DND-41 (cell line): Measurements from ENCODE around the gene ULBP2.
"Not testable (repeated sequence)": the region's sequence is repeated elsewhere in the genome, so short reads cannot be mapped to it uniquely, and the experiment has no call there.

Source experiments
- ATAC-seq: fragments of 200-7000 bp; cut with Tn5 transposase; 3 replicates; pipeline ENCODE4 v1.9.1; 2021; ENCODE audit warnings: low read depth; ENCODE audit not compliant: insufficient read depth
- DNase-seq: peaks from one replicate; pipeline ENCODE4 v3.0.0-alpha.2; 2020
- H2AFZ ChIP-seq: 2 replicates; pipeline ENCODE4 v1.6.0; 2012; ENCODE audit warnings: low read depth, low read length
- H3K27ac ChIP-seq: 2 replicates; pipeline ENCODE4 v1.5.1; 2012; ENCODE audit warnings: low read length, inconsistent platforms
- H3K27me3 ChIP-seq: fragments of 200-600 bp; sonication (generic); 2 replicates; pipeline ENCODE4 v1.6.0; 2012; ENCODE audit warnings: low read length, mild to moderate bottlenecking, inconsistent platforms; ENCODE audit not compliant: insufficient read depth, poor library complexity
- H3K36me3 ChIP-seq: 2 replicates; pipeline ENCODE4 v1.5.1; 2012; ENCODE audit warnings: low read length, inconsistent platforms; ENCODE audit not compliant: insufficient read depth
- H3K4me1 ChIP-seq: 2 replicates; pipeline ENCODE4 v1.5.1; 2012; ENCODE audit warnings: mild to moderate bottlenecking, low read length; ENCODE audit not compliant: insufficient read depth
- H3K4me2 ChIP-seq: 2 replicates; pipeline ENCODE4 v1.6.0; 2012; ENCODE audit warnings: mild to moderate bottlenecking, moderate library complexity, low read length, inconsistent platforms; ENCODE audit not compliant: insufficient read depth
- H3K4me3 ChIP-seq, 2 experiments: fragments of 200-600 bp in 1 of 2; shearing (Covaris generic) in 1 of 2; 2 replicates each; pipeline ENCODE4 v1.5.1; 2012 to 2016; ENCODE audit warnings: inconsistent platforms in 2 of 2, low read length in 2 of 2, mild to moderate bottlenecking in 2 of 2, low read depth in 1 of 2, moderate library complexity in 1 of 2
- H3K79me2 ChIP-seq: 2 replicates; pipeline ENCODE4 v1.6.0; 2012; ENCODE audit warnings: low read length, inconsistent platforms; ENCODE audit not compliant: insufficient read depth
- H3K9ac ChIP-seq: 2 replicates; pipeline ENCODE4 v1.6.0; 2012; ENCODE audit warnings: low read depth, mild to moderate bottlenecking, inconsistent platforms, low read length, moderate library complexity
- H3K9me3 ChIP-seq: 2 replicates; pipeline ENCODE4 v1.5.1; 2012; ENCODE audit warnings: low read length, moderate library complexity, mild to moderate bottlenecking, inconsistent platforms; ENCODE audit not compliant: insufficient read depth, severe bottlenecking
- H4K20me1 ChIP-seq: 2 replicates; pipeline ENCODE4 v1.6.0; 2012; ENCODE audit warnings: low read length; ENCODE audit not compliant: insufficient read depth
- CTCF ChIP-seq: IDR thresholded peaks from 2 replicates; pipeline ENCODE4 v1.5.1; 2012; ENCODE audit warnings: borderline replicate concordance, low read length, moderate library complexity, mild to moderate bottlenecking; ENCODE audit not compliant: poor library complexity, severe bottlenecking; ENCODE audit errors: extremely low read depth
- EZH2 ChIP-seq: IDR thresholded peaks from 3 replicates; pipeline ENCODE4 v1.6.1; 2012; ENCODE audit warnings: borderline replicate concordance, low read depth, mild to moderate bottlenecking, moderate library complexity, low read length, inconsistent platforms; ENCODE audit not compliant: severe bottlenecking

The ULBP2 gene

GRCh38 chr6:149988550-149989346 is 46.9 kb downstream of the ULBP2 start:
- H2AFZ ChIP-seq = no peak overlapping the region
- no peaks in the 10 kb centered on the region for H3K36me3 ChIP-seq
- ATAC-seq = no peak
- H3K4me2 ChIP-seq = no peak overlapping the region
- H3K4me1 ChIP-seq = peaks cover 30% of the 10 kb centered on the region
- no peak for DNase-seq
- TF ChIP-seq EZH2 (no peak), CTCF (no peak)
- no peak overlapping the region for H3K4me3 ChIP-seq
- no peaks in the 10 kb centered on the region for H3K79me2 ChIP-seq
- no peaks in the 10 kb centered on the region for H3K9me3 ChIP-seq
- no peaks in the 10 kb centered on the region for H4K20me1 ChIP-seq
- H3K9ac ChIP-seq = no peak overlapping the region
- H3K27ac ChIP-seq = no peak overlapping the region
- H3K27me3 ChIP-seq = peaks cover 59% of the 10 kb centered on the region

DNA sequence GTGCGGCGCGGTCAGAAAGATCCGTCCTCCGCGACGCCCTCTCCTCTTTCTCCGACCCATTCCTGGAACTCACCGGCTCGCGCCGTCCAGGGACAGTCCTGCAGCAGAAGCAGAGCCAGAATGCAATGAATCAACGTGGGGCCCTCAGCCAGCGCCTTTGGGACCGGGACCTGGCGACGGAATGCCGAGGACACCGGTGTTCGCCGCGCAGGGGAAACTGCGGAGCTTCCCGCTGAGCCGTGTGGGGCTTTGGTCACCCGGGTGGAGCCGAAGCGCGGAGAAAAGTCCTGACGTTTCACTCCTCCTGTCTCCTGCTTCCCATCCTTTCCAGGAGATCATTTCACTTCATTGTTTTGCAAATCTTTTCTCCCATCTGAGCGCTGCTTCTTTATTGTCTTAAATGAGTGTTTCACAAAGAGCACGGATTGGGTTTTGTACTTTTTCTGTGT is 48.4 kb downstream of the ULBP2 start:
- Histone ChIP-seq H2AFZ (peak overlapping the region; percentile 79), H3K4me3 (peak overlapping the region; percentile 8 to 66; a peak in 3 of 4 replicates), H3K36me3 (no peaks in the 10 kb centered on the region), H3K4me2 (peak overlapping the region; percentile 87), H3K4me1 (peaks cover 30% of the 10 kb centered on the region), H3K9me3 (no peaks in the 10 kb centered on the region), H3K9ac (peak overlapping the region; percentile 49; the same call in 1 of the 2 replicates), H3K79me2 (no peaks in the 10 kb centered on the region), H3K27ac (no peak overlapping the region), H4K20me1 (no peaks in the 10 kb centered on the region), H3K27me3 (peaks cover 54% of the 10 kb centered on the region)
- no peak for ATAC-seq
- no peak for DNase-seq
- TF ChIP-seq EZH2 (peak; percentile 45), CTCF (no peak)

DNA sequence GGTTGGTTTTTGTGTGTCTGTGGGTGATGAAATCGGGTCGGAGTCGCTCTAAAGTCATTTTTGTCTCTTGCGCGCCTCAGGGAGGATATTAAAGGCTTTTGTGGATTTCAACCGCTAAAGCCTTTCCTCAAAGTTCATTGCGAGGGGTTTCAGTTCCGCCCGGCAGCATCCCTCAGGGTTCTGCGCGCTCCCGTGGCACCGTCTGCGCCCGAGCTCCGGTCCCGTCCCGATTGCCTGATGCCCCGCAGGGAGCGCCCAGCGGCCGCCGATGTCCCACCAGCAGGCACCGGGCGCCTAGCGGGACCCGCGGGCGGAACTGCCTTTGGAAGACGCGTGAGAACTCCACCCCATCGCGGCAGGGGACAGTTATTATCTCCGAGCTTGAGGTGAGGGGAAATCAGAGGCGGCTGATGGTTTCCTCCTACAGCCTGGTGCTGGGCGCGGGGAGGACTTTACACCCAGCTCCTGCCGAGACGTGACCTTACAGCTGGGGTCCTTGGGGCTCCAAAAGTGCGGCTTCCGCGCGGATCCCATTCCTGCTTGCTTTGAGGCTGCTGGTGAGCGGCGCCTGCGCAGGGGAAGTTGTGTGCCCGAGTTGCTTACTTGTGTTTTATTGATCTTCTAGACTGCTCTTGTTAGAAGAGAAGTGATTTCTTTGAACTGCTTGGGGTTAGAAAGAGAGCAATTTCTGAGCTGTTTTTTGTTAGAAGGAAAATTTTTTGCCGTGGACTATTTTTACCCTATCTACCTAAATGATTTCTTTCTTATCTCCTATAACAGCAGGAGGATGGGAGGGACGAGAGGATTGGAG is 49.1 kb downstream of the ULBP2 start:
- Histone ChIP-seq H3K9ac (peak overlapping the region; percentile 49), H3K27ac (no peak overlapping the region; the same call in 1 of the 2 replicates), H3K79me2 (no peaks in the 10 kb centered on the region), H3K4me3 (peak overlapping the region; percentile 8 to 66; a peak in 3 of 4 replicates), H3K4me1 (peaks cover 30% of the 10 kb centered on the region), H2AFZ (peak overlapping the region; percentile 79), H4K20me1 (no peaks in the 10 kb centered on the region), H3K4me2 (peak overlapping the region; percentile 87), H3K9me3 (no peaks in the 10 kb centered on the region), H3K27me3 (peaks cover 54% of the 10 kb centered on the region), H3K36me3 (no peaks in the 10 kb centered on the region)
- peak; percentile 44 for DNase-seq
- no peak for TF ChIP-seq CTCF
- no peak for TF ChIP-seq EZH2
- peak; percentile 60 for ATAC-seq

DNA sequence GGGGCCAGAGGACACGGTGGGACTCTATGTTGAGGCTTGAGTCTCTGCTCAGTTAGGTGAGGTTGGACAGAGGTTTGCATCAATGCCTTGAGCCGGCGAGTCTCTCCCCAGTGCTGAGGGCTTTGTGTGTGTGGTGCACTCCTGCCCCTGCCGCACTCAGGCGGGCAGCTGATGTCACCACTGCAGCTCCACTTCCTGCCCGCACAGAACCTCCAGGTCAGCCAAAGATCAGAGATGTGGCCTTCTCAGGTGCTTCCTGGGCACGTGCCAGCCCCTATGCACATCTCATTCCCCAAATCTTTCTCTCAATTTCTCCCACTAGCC is 49.6 kb downstream of the ULBP2 start:
- H3K27me3 ChIP-seq = peaks cover 51% of the 10 kb centered on the region
- not testable (repeated sequence) for H3K9me3 ChIP-seq, H3K79me2 ChIP-seq, H3K27ac ChIP-seq, H3K36me3 ChIP-seq, H4K20me1 ChIP-seq
- peak overlapping the region in 1 of 2 experiments; percentile 66; a peak in 2 of 4 replicates for H3K4me3 ChIP-seq
- peak overlapping the region; percentile 79; the same call in 1 of the 2 replicates for H2AFZ ChIP-seq
- peak overlapping the region; percentile 49 for H3K9ac ChIP-seq
- peak overlapping the region; percentile 87 for H3K4me2 ChIP-seq
- DNase-seq (peak; percentile 26), ATAC-seq (peak; percentile 62)
- peaks cover 30% of the 10 kb centered on the region for H3K4me1 ChIP-seq
